IPS-20b (cell line): ENCODE measurements around the gene PPP1R2.
"Not testable (repeated sequence)": the region's sequence is repeated elsewhere in the genome, so short reads cannot be mapped to it uniquely, and the experiment has no call there.

ENCODE experiments used
- H3K27ac ChIP-seq: one replicate; pipeline ENCODE4 v1.5.1; 2013; ENCODE audit warnings: low read length
- H3K27me3 ChIP-seq: 2 replicates; pipeline ENCODE4 v1.6.1; 2013; ENCODE audit warnings: mild to moderate bottlenecking, low read length, inconsistent platforms; ENCODE audit not compliant: insufficient read depth
- H3K36me3 ChIP-seq: 2 replicates; pipeline ENCODE4 v1.6.1; 2013; ENCODE audit warnings: low read depth, mild to moderate bottlenecking, inconsistent platforms, low read length, moderate library complexity; ENCODE audit not compliant: insufficient read depth
- H3K4me1 ChIP-seq: 2 replicates; pipeline ENCODE4 v1.6.1; 2013; ENCODE audit warnings: mild to moderate bottlenecking, control low read depth, inconsistent platforms, low read length, moderate library complexity; ENCODE audit not compliant: insufficient read depth
- H3K4me3 ChIP-seq: 2 replicates; pipeline ENCODE4 v1.5.1; 2013; ENCODE audit warnings: mild to moderate bottlenecking, low read length, inconsistent platforms
- H3K9ac ChIP-seq: 2 replicates; pipeline ENCODE4 v1.6.1; 2013; ENCODE audit warnings: low read depth, mild to moderate bottlenecking, inconsistent platforms, low read length, moderate library complexity
- H3K9me3 ChIP-seq: 2 replicates; pipeline ENCODE4 v1.6.1; 2013; ENCODE audit warnings: mild to moderate bottlenecking, low read depth, low read length, inconsistent platforms; ENCODE audit not compliant: insufficient read depth

Gene PPP1R2

GRCh38 chr3:195532834-195533233, 10.3 kb downstream of the PPP1R2 start:
- Histone ChIP-seq H3K9ac (no peak overlapping the region), H3K27me3 (no peaks in the 10 kb centered on the region), H3K27ac (no peak overlapping the region), H3K4me1 (no peaks in the 10 kb centered on the region), H3K9me3 (no peaks in the 10 kb centered on the region), H3K36me3 (peaks cover 4% of the 10 kb centered on the region; the same call in 1 of the 2 replicates), H3K4me3 (no peak overlapping the region)

GRCh38 chr3:195532345-195532744, 10.8 kb downstream of the PPP1R2 start:
- no peak overlapping the region for H3K4me3 ChIP-seq
- H3K27ac ChIP-seq, result no peak overlapping the region
- no peaks in the 10 kb centered on the region for H3K27me3 ChIP-seq
- no peaks in the 10 kb centered on the region for H3K4me1 ChIP-seq
- no peaks in the 10 kb centered on the region for H3K9me3 ChIP-seq
- H3K9ac ChIP-seq, result no peak overlapping the region
- H3K36me3 ChIP-seq, result peaks cover 4% of the 10 kb centered on the region; the same call in 1 of the 2 replicates

GRCh38 chr3:195531683-195532082, 11.4 kb downstream of the PPP1R2 start:
- Histone ChIP-seq H3K27ac (no peak overlapping the region), H3K9me3 (no peaks in the 10 kb centered on the region), H3K4me3 (no peak overlapping the region), H3K27me3 (no peaks in the 10 kb centered on the region), H3K9ac (no peak overlapping the region), H3K36me3 (peaks cover 4% of the 10 kb centered on the region; the same call in 1 of the 2 replicates), H3K4me1 (no peaks in the 10 kb centered on the region)

- Histone ChIP-seq H3K4me1 (no peaks in the 10 kb centered on the region), H3K4me3 (no peak overlapping the region), H3K27me3 (no peaks in the 10 kb centered on the region), H3K27ac (no peak overlapping the region), H3K9me3 (no peaks in the 10 kb centered on the region), H3K9ac (no peak overlapping the region), H3K36me3 (peaks cover 11% of the 10 kb centered on the region; the same call in 1 of the 2 replicates)
Measured at GRCh38 chr3:195526492-195526891, 16.6 kb downstream of the PPP1R2 start.

GRCh38 chr3:195524171-195524896, 18.8 kb downstream of the PPP1R2 start:
- no peaks in the 10 kb centered on the region for H3K4me1 ChIP-seq
- H3K4me3 ChIP-seq, result no peak overlapping the region
- H3K9me3 ChIP-seq, result no peaks in the 10 kb centered on the region
- H3K27me3 ChIP-seq, result no peaks in the 10 kb centered on the region
- no peak overlapping the region for H3K9ac ChIP-seq
- H3K36me3 ChIP-seq, result peaks cover 11% of the 10 kb centered on the region; the same call in 1 of the 2 replicates
- no peak overlapping the region for H3K27ac ChIP-seq

GRCh38 chr3:195522254-195523023, 20.7 kb downstream of the PPP1R2 start:
- Histone ChIP-seq H3K27me3 (no peaks in the 10 kb centered on the region), H3K9ac (no peak overlapping the region), H3K4me1 (no peaks in the 10 kb centered on the region), H3K9me3 (no peaks in the 10 kb centered on the region), H3K27ac (no peak overlapping the region), H3K4me3 (no peak overlapping the region), H3K36me3 (peaks cover 17% of the 10 kb centered on the region)

- no peak overlapping the region for H3K4me3 ChIP-seq
- H3K27ac ChIP-seq, result no peak overlapping the region
- H3K9me3 ChIP-seq, result no peaks in the 10 kb centered on the region
- no peaks in the 10 kb centered on the region for H3K4me1 ChIP-seq
- no peak overlapping the region for H3K9ac ChIP-seq
- H3K36me3 ChIP-seq, result peaks cover 31% of the 10 kb centered on the region
- H3K27me3 ChIP-seq, result no peaks in the 10 kb centered on the region
Measured at GRCh38 chr3:195517030-195517429, 26.1 kb downstream of the PPP1R2 start.

- not testable (repeated sequence) for H3K4me1 ChIP-seq, H3K27me3 ChIP-seq, H3K4me3 ChIP-seq, H3K9me3 ChIP-seq, H3K27ac ChIP-seq, H3K9ac ChIP-seq
- H3K36me3 ChIP-seq, result peaks cover 31% of the 10 kb centered on the region
Measured at GRCh38 chr3:195514610-195515235, 28.4 kb downstream of the PPP1R2 start.

- Histone ChIP-seq H3K4me3 (no peak overlapping the region), H3K27me3 (no peaks in the 10 kb centered on the region), H3K27ac (no peak overlapping the region), H3K9ac (no peak overlapping the region), H3K9me3 (no peaks in the 10 kb centered on the region), H3K4me1 (no peaks in the 10 kb centered on the region), H3K36me3 (peaks cover 21% of the 10 kb centered on the region)
Measured at GRCh38 chr3:195512798-195513345, 30.3 kb downstream of the PPP1R2 start.

GRCh38 chr3:195511136-195511535, 32.0 kb downstream of the PPP1R2 start:
- H3K9ac ChIP-seq, result no peak overlapping the region
- H3K27me3 ChIP-seq, result no peaks in the 10 kb centered on the region
- no peaks in the 10 kb centered on the region for H3K9me3 ChIP-seq
- H3K4me1 ChIP-seq, result no peaks in the 10 kb centered on the region
- H3K4me3 ChIP-seq, result no peak overlapping the region
- H3K36me3 ChIP-seq, result peaks cover 8% of the 10 kb centered on the region; the same call in 1 of the 2 replicates
- no peak overlapping the region for H3K27ac ChIP-seq

- Histone ChIP-seq H3K27ac (no peak overlapping the region), H3K36me3 (no peaks in the 10 kb centered on the region), H3K4me3 (no peak overlapping the region), H3K27me3 (no peaks in the 10 kb centered on the region), H3K4me1 (no peaks in the 10 kb centered on the region), H3K9ac (no peak overlapping the region), H3K9me3 (no peaks in the 10 kb centered on the region)
Measured at GRCh38 chr3:195508185-195508584, 34.9 kb downstream of the PPP1R2 start.
